ENCODE measurements around the gene CCDC43.

CCDC43 gene

GRCh38 chr17:44673893-44674292, 15.7 kb downstream of the CCDC43 start:
- no peak for DNase-seq (ENCODE audit: low read depth)
- TF ChIP-seq CTCF (IDR thresholded peaks at IDR 0.05; ENCODE audit: low read depth, low read length): no peak
- no peak for TF ChIP-seq MAX (IDR thresholded peaks at IDR 0.05; ENCODE audit: low read depth, low read length)
- no peak overlapping the region for H3K4me3 ChIP-seq (ENCODE audit: low read depth, low read length)

- no peak for TF ChIP-seq POLR2A (IDR thresholded peaks at IDR 0.05; ENCODE audit: extremely low read depth, insufficient read length)
- peak; percentile 32 for TF ChIP-seq CTCF (IDR thresholded peaks at IDR 0.05; ENCODE audit: low read depth, low read length)
- DNase-seq (ENCODE audit: low read depth): peak; percentile 44
- H3K4me3 ChIP-seq (ENCODE audit: low read depth, low read length): no peak overlapping the region
Measured at GRCh38 chr17:44672479-44673093, 17.0 kb downstream of the CCDC43 start.

- no peak overlapping the region for H3K4me3 ChIP-seq (ENCODE audit: low read depth, low read length)
- TF ChIP-seq POLR2A (IDR thresholded peaks at IDR 0.05; ENCODE audit: extremely low read depth, insufficient read length): no peak
- DNase-seq (ENCODE audit: low read depth): no peak
Measured at GRCh38 chr17:44666006-44666405, 23.6 kb downstream of the CCDC43 start.

GRCh38 chr17:44664867-44665266, 24.7 kb downstream of the CCDC43 start:
- no peak overlapping the region for H3K4me3 ChIP-seq (ENCODE audit: low read depth, low read length)
- no peak for TF ChIP-seq CTCF (IDR thresholded peaks at IDR 0.05; ENCODE audit: low read depth, low read length)
- TF ChIP-seq POLR2A (IDR thresholded peaks at IDR 0.05; ENCODE audit: extremely low read depth, insufficient read length): no peak
- TF ChIP-seq MYC (IDR thresholded peaks at IDR 0.05; ENCODE audit: low read depth, low read length): no peak
- no peak for TF ChIP-seq MAX (IDR thresholded peaks at IDR 0.05; ENCODE audit: low read depth, low read length)
- no peak for DNase-seq (ENCODE audit: low read depth)

GRCh38 chr17:44663095-44663494, 26.5 kb downstream of the CCDC43 start:
- TF ChIP-seq MAX (IDR thresholded peaks at IDR 0.05; ENCODE audit: low read depth, low read length) (no peak), POLR2A (IDR thresholded peaks at IDR 0.05; ENCODE audit: extremely low read depth, insufficient read length) (no peak), MYC (IDR thresholded peaks at IDR 0.05; ENCODE audit: low read depth, low read length) (no peak), CTCF (IDR thresholded peaks at IDR 0.05; ENCODE audit: low read depth, low read length) (no peak)
- no peak for DNase-seq (ENCODE audit: low read depth)

GRCh38 chr17:44661835-44662234, 27.7 kb downstream of the CCDC43 start:
- no peak overlapping the region for H3K4me3 ChIP-seq (ENCODE audit: low read depth, low read length)
- DNase-seq (ENCODE audit: low read depth): no peak
- no peak for TF ChIP-seq MAX (IDR thresholded peaks at IDR 0.05; ENCODE audit: low read depth, low read length)
- TF ChIP-seq CTCF (IDR thresholded peaks at IDR 0.05; ENCODE audit: low read depth, low read length): no peak
- no peak for TF ChIP-seq POLR2A (IDR thresholded peaks at IDR 0.05; ENCODE audit: extremely low read depth, insufficient read length)
- TF ChIP-seq MYC (IDR thresholded peaks at IDR 0.05; ENCODE audit: low read depth, low read length): no peak

More at GRCh38 chr17:44663095-44663494, 26.5 kb downstream of the CCDC43 start:
- no peak overlapping the region for H3K4me3 ChIP-seq (ENCODE audit: low read depth, low read length)
